Posterior cingulate gyrus (tissue), 11 donors: ENCODE results near the gene PRKAG2.

Experiments
- DNase-seq, 10 donors: peaks; one replicate each; pipeline versions ENCODE4 v3.0.0 to v3.0.0-alpha.2; 2020 to 2021; ENCODE audit warnings: mixed read lengths in 3 of 10
- intact Hi-C: fragments of 100-400 bp; cut with DNase I; formaldehyde crosslinking; loops from one replicate; pipeline ENCODE4 v1.15.1; 2023

Gene PRKAG2

DNA sequence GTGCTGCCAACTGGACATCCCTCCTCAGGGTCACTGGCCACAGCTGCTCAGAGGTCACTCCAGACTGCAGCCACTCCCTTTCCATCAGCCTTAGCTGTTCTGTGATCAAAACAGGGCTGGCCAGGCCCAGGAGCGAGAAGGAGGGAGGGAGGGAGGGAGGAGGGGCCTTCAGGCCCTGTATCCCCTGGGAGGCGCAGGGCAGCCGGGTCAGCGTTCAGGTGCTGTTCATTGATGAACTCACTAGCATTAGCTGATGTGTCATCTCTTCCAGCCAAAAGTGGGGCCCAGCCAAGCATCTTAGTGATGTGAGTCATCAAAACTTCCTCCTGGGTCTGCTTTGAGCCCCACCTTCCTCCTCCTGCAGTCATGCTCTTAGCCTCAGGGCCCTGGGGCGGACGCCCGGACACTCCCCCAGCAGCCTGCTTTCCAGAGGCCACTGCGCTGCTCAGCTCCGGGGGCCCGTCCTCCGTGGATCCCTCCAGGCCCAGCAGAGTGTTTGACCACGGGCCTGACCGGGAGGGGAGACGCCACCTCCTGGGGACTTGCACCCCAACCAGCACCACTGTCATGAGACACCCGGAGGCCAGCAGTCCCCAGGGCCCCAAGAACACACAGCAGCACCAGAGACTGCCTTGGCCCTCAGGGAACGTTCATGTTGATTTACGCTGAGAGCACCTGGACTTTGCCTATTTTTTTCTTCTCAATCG is 149.2 kb downstream of the PRKAG2 start:
- intact Hi-C loops: no loop called here
- peak in 3 of 10 donors; percentile 41 to 77 (median 75) for DNase-seq

DNA sequence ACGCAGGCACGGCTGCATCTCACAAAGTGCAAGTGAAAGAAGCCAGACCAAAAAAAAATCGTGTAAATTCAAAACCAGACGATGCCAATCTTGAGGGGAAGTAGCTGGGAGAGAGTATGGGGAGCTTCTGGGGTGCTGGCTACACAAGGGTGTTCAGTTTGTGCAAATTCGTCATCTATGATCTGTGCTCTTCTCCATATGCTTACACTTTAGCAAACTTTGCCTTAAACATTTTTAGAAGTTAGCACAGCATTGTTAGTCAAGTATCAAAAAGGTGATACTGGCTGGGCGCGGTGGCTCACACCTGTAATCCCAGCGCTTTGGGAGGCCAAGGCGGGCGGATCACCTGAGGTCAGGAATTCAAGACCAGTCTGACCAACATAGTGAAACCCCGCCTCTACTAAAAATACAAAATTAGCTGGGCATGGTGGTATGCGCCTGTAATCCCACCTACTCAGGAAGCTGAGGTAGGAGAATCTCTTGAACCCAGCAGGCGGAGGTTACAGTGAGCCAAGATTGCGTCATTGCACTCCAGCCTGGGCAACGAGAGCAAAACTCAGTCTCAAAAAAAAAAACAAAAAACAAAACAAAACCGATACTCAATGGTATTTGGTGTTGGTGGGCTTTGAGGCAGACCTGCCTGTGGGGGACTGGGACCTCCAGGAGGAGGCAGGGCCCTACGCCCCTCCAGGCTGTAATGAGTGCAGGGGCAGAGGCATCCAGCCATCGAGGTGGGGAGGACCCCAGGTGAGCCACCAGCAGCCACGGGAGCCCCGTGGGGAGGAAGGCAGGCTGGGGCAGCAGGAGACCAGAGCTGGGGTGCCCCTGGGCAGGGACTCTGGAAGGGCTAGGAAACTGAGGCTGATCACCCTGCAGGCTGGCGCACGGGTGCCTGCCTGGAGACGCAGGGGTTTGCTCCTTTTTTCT is 150.0 kb downstream of the PRKAG2 start:
- intact Hi-C loops: no loop called here
- DNase-seq: peak in 1 of 10 donors; percentile 71

DNA sequence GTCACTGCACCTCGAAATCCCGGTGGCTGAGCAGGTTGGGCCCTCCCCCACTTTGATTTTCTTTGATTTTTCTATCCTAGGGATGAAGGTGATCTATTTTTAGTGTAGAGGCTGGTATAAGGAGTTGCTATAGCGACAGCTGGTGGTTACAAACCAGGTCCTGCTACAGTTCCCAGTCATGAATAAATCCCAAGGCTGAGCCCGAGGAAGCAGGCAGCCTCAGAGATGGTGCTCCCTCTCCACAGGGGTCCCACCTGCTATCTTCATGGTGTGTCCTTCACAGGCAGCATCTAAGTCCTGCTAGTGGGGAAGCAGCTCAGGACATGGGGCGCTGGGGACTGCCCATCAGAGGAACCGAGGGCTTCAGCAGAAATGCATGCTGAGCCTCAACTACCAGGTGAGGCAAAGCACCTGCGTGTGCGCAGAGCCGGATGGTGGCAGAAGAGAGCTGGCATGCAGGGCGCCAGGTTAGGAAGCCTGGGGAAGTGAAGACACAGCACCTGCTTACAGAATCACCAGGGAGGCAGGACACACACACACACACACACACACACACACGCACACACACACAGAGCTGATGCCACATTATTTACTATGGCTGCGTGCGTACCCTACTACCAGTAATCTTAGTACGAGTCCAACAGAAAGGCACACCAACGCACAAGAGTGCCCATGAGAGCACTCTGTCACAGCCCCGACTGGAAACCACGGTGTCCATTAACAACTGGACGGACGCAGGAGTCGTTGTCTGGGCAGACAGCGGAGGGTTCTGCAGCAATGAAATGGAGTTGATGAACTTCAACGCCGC is 150.9 kb downstream of the PRKAG2 start:
- DNase-seq: peak in 2 of 10 donors; percentile 73 to 82
- intact Hi-C loops: no loop called here

DNA sequence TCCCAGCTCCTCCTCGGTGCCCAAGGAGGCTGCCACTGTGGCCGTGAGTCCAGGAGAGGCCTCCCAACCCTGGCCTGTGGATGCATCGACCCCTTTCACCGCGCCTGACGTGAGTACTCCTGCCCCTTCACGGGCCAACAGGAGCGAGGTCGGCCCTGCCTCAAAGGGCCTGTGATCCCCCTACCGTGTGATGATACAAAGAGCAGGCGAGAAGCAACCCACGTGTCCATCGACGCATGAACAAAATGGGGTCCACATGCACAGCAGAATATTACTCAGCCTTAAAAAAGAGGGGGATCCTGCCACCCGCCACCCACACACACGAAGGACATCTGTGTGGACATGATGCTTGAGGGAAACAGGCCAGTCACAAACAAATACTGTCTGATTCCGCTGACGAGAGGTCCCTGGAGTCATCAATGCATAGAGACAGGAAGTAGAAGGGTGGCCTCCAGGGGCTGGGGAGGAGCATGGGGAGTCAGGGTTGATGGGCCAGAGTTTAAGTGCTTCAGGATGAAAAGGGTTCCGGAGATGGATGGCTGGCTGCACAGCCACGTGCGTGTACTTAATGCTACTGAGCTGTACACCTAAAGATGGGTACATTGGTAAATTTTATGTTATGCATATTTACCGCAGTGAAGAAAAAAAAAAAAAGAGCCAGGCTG is 151.9 kb downstream of the PRKAG2 start:
- peak in 1 of 10 donors; percentile 24 for DNase-seq
- intact Hi-C loops: no loop called here

DNA sequence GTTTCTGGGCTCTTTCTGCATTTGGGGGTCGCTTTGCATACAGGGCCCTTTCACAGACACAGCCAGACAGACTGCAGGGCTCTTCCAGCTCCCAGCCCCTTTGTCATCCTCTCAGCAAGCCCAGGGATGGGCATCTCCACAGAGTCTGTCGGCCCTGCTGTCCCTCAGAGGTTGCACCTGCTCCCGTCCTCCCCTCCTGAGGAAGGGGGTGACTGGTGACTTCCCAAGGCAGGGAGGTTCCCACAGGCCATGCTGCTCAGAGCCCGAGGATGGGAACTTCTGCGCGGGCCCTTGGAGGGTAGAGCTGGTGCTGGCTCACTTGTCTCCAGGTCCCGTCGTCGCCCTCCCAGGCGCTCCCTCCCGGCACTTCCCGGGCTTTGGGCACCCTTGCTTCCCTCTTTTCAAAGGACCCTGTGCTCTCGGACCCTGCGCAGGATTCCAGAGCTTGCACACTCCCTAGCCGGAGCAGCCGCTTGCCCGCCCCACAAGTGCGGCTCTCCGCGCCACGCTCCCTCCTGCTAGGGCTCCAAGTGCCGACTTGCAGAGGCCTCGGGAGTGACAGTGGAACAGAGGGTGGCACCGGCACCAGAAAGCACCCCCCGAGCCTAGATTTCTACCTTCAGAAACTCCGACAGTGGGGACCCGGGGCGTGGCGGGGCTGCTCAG is 152.5 kb downstream of the PRKAG2 start:
- peak in 1 of 10 donors; percentile 68 for DNase-seq
- intact Hi-C loops: no loop called here

DNA sequence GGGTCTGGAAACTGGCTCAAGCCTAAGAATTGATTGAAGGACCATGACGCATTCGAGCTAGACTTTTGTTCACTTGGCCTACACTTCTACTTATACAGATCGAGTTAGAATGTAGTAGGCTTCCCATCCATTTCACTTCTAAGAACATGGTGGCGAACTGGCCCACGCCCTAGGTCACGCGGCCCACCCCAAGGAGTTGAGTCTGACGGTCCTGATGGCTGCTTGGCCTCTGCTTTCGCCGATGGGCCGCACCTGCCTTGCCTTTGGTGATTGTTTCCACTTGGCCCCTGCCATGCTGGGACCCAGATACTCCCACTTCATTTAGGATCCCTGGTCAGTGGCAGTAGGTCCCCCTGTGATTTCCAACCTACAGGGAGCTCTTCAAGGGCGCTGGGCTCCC is 153.6 kb downstream of the PRKAG2 start:
- DNase-seq: peak in 1 of 10 donors; percentile 66

DNA sequence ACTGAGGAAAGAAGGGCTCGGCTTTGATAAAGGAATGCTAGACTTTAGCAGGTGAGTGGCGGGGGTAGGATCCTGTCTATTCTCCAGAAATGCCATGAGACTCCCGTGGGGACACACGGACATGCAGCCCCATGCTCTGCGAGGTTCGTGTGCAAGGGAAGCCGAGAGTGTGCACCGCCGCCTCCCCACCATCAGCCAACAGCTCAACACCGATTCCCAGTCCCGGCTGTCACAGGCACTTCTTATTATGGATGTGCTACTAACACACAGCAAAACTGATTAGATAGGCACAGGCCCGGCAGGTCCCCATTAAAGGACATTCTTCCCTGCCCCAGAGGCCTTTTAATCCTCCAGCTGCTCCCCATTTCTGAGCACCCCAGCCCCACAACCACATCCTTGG is 154.4 kb downstream of the PRKAG2 start:
- peak in 1 of 10 donors; percentile 70 for DNase-seq
- intact Hi-C loops: no loop called here

More for the DNA sequence above, 153.6 kb downstream of the PRKAG2 start:
- intact Hi-C loops: no loop called here

DNA sequence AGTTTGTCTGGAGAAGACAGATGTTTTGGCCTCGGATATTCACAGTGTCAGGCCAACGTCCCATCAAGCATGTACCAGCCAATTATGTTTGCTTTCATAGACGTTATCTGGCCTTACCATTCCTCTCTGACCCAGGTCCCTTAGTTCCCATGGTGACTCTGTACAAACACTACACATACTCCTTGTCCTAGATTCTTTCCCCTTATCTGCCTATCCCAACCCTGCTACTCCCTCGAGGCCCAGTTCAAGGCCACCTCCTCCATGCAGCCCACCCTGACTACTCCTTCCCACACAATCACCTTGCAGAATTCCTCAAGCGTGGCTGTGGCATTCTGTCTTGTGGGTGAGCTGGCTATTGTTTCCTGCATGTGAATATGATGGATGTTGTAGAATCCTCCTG is 155.2 kb downstream of the PRKAG2 start:
- DNase-seq: peak in 1 of 10 donors; percentile 21

DNA sequence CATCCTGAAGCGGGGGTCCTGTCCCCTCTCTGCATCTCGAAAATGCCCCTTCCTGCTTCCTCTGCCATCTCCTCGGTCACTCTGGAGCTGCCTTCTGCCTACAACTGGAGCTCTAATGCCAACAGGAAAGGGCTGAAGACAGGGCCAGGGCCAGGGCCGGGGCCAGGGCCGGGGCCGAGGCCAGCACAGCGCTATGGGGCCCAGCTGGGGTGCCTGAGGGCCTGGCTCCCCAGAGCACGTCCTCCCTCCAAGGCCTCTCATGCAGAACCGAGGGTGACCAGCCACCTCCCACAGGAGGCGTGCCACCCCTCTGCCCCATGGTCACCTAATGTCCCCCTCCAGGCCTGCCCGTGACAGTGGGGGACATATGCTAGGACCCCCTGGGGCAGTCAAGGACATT is 155.7 kb downstream of the PRKAG2 start:
- intact Hi-C loops: no loop called here

More for the DNA sequence above, 155.2 kb downstream of the PRKAG2 start:
- intact Hi-C loops: no loop called here

DNA sequence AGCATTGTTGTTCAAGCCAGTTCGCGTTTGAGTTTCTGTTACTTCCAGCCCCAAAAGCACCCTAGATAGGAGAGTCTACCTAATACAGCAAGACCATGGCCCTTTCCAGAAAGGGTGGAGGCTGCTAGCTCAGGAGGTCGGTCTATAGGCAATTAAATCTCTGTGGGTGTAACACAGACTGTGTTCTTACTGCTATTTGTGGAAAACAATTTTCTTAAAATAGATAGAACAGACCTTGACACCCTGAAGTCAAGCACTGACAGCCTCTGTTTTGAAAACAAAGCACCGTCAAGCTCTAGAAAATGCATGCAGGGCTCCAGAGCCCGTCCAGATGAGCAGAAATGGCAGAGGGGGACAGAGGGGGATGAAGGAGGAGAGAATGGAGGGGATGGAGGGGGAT is 156.6 kb downstream of the PRKAG2 start:
- DNase-seq: peak in 1 of 10 donors; percentile 6
- intact Hi-C loops: no loop called here

More for the DNA sequence above, 155.7 kb downstream of the PRKAG2 start:
- DNase-seq: peak in 1 of 10 donors; percentile 44

DNA sequence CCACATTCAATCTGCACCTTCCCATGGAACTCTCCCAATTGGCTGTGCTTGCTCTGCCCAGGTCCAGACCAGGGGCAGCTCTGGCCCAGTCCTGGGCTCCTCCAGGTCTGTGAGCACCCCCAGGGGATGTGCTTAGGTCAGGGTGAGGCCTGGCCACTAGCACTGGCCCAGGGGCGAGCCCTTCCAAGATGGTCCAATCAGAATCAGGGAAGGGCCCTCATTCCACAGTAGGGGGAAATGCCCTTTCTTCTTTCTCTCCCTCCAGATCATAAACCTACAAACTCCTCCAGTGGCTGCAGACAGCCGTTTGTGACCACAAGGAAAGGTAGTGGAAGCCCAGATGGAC is 157.0 kb downstream of the PRKAG2 start:
- peak in 1 of 10 donors; percentile 35 for DNase-seq
- intact Hi-C loops: no loop called here

DNA sequence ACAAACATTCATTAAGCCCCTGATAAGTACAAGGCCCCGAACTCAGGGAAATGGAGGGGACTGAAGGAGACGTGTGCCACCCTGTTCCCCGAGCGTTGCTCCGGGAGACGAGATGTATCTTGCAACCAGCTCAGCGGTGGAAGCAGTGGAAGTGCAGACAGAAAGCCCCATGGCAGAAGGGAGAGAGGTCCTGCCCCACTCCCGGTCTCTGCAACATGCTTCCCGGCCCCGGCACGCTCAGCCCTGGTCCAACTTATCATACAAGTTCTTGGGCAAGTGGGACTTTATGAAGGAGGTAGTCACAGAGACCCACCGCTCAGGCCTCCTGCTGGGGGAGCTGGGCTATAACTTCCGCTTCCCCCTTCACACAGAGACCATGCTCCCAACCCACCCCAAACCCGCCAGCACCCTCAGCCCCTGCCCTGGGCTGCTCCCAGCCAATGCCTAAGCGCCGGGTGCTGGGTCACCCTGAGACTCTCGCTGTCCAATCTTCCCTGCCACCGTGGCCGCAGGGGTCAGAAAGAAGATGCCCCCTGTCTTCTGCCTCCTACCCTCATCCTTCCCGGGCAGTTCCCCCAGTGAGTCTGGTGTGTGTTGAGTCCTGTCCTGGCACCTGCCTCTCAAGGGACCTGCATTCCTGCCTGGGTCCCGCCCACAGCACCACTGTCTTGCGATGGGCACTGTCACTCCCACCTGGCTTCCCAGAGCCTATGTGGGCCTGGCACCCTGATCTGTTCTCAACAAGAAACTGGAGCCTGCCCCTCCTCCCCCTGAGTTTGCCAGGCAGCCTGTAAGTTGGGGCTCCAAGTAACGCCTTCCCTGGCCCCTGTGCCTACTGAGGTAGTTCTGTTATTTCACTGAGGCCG is 157.7 kb downstream of the PRKAG2 start:
- peak in 1 of 10 donors; percentile 83 for DNase-seq
- intact Hi-C loops: no loop called here

DNA sequence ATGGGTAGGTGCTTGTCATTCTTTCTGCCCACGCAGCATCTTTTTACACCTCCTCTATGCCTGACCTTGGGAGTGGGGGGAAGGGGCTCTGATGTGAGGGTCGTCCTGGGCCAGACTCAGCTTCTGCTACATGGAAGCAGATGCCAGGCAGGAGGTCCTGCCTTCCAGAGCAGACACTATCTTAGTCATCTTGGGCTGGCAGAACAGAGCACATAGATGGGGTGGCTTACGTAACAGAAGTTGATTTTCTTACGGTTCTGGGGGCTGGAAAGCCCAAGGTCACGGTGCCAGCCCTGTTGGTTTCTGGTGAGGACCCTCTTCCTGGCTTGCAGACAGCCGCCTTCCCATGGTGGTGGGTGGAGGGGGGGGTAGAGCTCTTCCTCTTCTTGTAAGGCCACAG is 159.0 kb downstream of the PRKAG2 start:
- intact Hi-C loops: no loop called here
- DNase-seq: peak in 1 of 10 donors; percentile 70

DNA sequence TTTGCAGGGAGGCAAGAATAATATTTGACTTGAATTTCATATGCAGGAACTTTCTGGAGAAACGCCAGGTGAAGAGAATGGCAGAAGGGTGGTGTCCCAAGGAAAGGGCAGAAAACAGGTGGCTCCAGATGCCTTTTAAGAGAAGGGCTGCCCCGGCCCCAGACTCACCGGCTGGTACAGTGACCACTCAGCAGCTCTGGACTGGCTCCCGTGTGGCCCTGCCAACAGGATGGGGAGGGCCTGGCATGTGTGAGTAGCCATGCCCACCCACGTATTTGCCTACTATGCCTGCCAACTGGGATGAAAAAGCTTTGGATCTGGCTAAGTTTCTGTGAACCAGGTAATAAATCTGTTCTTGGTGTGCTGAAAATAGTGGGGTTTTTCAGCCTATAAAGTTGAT is 159.5 kb downstream of the PRKAG2 start:
- intact Hi-C loops: no loop called here
- peak in 1 of 10 donors; percentile 88 for DNase-seq

DNA sequence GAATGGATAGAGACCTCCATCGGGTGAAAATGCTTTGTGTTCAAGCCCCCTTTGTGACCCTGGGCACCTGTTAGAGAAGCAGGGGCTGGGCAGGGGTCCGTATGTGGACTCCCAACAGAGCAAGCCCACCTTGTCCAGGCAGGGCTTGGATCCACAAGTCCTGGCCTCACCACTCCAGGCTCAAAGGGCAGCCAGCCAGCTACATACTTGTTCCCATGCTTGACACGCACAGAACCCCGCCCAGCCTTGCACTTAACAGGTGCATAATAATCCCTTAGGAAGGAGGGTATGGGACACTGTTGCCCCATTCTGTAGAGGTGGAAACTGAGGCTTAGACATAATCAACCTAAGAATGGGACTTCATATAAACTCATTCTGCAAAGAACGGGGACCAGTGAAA is 160.6 kb downstream of the PRKAG2 start:
- DNase-seq: peak in 1 of 10 donors; percentile 52
- intact Hi-C loops: no loop called here

DNA sequence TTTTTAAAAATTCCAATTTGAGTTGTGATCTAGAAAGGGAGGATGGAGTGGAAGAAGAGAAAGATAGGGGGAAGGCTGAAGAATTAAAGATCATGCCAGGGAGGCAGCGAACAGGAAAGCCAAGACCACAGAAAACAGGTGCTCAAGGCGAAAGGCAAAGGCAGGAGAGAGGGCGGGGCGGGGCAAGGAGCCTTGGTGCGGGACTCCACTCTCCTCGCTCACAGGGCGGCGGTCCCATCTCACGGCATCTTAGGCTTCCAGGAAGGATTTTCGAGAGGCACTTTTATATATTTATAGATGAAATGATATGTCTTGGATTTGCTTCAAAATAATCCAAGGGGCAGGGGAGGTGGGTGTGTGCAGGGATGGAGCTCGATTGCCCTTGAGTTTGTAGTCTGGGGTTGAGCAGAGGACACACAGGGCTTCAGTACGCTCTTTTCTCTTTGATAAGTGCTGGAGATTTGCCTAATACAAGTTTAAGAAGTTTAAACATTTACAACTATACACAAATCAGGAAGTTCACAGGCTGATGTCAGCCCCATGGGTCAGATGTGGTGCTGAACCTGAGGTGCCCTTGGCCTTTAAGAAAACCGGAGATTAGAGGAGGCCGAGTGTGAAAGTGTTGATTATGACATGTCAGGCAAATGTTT is 161.1 kb downstream of the PRKAG2 start:
- peak in 2 of 10 donors; percentile 46 to 57 for DNase-seq
- intact Hi-C loops: no loop called here

DNA sequence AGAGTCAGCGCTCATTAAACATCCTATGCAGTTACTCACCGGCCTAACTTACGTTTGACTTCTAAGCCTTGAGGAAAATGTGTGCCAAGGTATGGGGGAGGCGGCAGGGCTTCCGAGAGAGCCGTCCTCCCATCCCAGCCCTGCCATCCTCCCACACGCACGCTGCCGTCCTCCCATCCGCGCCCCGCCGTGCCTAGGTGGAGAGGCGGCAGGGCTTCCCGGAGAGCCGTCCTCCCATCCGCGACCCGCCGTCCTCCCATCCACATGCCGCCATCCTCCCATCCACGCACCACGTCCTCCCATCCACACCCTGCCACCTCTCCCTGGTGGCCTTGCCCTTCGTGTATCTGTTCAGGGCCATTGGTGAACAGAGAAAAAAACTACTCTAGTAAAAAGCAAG is 162.7 kb downstream of the PRKAG2 start:
- peak in 2 of 10 donors; percentile 61 to 72 for DNase-seq
- intact Hi-C loops: no loop called here

DNA sequence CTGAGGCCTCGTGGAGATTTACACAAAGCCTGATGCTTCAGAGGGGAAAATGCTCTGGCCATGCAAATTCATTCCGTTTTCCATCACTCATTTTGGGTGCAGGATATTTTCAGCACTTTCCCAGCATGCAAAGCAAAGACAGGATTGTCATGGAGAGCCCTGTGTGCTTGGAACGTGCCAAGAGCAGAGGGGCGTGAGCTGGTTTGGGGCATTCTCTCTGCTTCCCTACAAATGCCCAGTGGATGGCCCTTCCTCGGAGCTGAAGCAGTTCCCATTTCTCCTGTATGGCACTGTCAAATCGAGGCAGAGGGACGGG is 164.1 kb downstream of the PRKAG2 start:
- peak in 1 of 10 donors; percentile 49 for DNase-seq
- intact Hi-C loops: no loop called here
